SK-N-SH (cell line): ENCODE data around the gene KRCC1.
"Not testable (repeated sequence)": the region's sequence is repeated elsewhere in the genome, so short reads cannot be mapped to it uniquely, and the experiment has no call there.

Experiments used
- GATA2 ChIP-seq: sonication (generic); formaldehyde crosslinking; IDR thresholded peaks from 2 replicates; pipeline ENCODE4 v1.5.0; 2020; ENCODE audit warnings: mild to moderate bottlenecking, missing genetic modification reagents
- MXI1 ChIP-seq: IDR thresholded peaks from 2 replicates; pipeline ENCODE4 v1.6.1; 2012; ENCODE audit warnings: mild to moderate bottlenecking, low read depth, low read length, improper control_type of control experiment
- RXRA ChIP-seq: IDR thresholded peaks from 2 replicates; pipeline ENCODE4 v1.4.0; 2012; ENCODE audit warnings: low read depth, mild to moderate bottlenecking, borderline replicate concordance
- SMC3 ChIP-seq: IDR thresholded peaks from 2 replicates; pipeline ENCODE4 v1.6.1; 2012; ENCODE audit warnings: low read depth, low read length, improper control_type of control experiment
- TAF1 ChIP-seq: IDR thresholded peaks from 2 replicates; pipeline ENCODE4 v1.6.1; 2012; ENCODE audit warnings: low read depth, mild to moderate bottlenecking, low read length, moderate library complexity, borderline replicate concordance
- YY1 ChIP-seq: IDR thresholded peaks from 2 replicates; pipeline ENCODE4 v1.4.0; 2012; ENCODE audit warnings: low read depth, mild to moderate bottlenecking
- TF ChIP-seq, protein P1 (sequence below): fragments of 200-600 bp; sonication (generic); IDR thresholded peaks from 2 replicates; pipeline ENCODE4 v1.6.1; 2017; ENCODE audit warnings: antibody characterized with exemption, mild to moderate bottlenecking, moderate library complexity
- TF ChIP-seq, protein P2 (sequence below): IDR thresholded peaks from 2 replicates; pipeline ENCODE4 v1.4.0; 2012; ENCODE audit warnings: low read depth
- TF ChIP-seq, protein P3 (sequence below): IDR thresholded peaks from 2 replicates; pipeline ENCODE4 v1.6.1; 2012; ENCODE audit warnings: mild to moderate bottlenecking, low read depth, low read length, moderate library complexity

DNA sequence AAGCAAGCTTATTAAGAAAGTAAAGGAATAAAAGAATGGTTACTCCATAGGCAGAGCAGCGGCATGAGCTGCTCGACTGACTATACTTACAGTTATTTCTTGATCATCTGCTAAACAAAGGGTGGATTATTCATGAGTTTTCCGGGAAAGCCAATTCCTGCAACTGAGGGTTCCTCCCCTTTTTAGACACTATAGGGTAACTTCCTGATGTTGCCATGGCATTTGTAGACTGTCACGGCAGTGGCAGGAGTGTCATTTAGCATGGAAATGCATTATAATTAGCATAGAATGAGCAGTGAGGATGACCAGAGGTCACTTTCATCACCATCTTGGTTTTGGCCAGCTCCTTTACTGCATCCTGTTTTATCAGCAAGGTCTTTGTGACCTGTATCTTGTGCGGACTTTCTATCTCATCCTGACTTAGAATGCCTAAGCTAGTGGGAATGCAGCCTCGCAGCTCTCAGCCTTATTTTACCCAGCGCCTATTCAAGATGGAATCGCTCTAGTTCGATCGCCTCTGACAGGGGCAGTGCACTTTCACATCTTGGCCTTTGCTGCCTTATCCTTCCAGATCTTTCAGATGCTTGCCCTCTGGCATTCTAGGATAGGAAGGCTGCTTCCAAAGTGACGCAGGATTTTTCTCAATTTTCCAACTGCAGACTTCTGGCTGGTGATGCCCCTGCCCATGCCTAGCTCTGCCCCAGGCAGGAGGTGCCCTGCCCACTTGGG is 37.3 kb downstream of the KRCC1 start:
- TF ChIP-seq YY1; GATA2 (CRISPR knock-in tag); MXI1; SMC3; TAF1; RXRA: not testable (repeated sequence)
- TF ChIP-seq, protein P1, sequence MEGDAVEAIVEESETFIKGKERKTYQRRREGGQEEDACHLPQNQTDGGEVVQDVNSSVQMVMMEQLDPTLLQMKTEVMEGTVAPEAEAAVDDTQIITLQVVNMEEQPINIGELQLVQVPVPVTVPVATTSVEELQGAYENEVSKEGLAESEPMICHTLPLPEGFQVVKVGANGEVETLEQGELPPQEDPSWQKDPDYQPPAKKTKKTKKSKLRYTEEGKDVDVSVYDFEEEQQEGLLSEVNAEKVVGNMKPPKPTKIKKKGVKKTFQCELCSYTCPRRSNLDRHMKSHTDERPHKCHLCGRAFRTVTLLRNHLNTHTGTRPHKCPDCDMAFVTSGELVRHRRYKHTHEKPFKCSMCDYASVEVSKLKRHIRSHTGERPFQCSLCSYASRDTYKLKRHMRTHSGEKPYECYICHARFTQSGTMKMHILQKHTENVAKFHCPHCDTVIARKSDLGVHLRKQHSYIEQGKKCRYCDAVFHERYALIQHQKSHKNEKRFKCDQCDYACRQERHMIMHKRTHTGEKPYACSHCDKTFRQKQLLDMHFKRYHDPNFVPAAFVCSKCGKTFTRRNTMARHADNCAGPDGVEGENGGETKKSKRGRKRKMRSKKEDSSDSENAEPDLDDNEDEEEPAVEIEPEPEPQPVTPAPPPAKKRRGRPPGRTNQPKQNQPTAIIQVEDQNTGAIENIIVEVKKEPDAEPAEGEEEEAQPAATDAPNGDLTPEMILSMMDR: not testable (repeated sequence)
- TF ChIP-seq, protein P2, sequence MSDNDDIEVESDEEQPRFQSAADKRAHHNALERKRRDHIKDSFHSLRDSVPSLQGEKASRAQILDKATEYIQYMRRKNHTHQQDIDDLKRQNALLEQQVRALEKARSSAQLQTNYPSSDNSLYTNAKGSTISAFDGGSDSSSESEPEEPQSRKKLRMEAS: not testable (repeated sequence)
- TF ChIP-seq, protein P3, sequence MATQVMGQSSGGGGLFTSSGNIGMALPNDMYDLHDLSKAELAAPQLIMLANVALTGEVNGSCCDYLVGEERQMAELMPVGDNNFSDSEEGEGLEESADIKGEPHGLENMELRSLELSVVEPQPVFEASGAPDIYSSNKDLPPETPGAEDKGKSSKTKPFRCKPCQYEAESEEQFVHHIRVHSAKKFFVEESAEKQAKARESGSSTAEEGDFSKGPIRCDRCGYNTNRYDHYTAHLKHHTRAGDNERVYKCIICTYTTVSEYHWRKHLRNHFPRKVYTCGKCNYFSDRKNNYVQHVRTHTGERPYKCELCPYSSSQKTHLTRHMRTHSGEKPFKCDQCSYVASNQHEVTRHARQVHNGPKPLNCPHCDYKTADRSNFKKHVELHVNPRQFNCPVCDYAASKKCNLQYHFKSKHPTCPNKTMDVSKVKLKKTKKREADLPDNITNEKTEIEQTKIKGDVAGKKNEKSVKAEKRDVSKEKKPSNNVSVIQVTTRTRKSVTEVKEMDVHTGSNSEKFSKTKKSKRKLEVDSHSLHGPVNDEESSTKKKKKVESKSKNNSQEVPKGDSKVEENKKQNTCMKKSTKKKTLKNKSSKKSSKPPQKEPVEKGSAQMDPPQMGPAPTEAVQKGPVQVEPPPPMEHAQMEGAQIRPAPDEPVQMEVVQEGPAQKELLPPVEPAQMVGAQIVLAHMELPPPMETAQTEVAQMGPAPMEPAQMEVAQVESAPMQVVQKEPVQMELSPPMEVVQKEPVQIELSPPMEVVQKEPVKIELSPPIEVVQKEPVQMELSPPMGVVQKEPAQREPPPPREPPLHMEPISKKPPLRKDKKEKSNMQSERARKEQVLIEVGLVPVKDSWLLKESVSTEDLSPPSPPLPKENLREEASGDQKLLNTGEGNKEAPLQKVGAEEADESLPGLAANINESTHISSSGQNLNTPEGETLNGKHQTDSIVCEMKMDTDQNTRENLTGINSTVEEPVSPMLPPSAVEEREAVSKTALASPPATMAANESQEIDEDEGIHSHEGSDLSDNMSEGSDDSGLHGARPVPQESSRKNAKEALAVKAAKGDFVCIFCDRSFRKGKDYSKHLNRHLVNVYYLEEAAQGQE: not testable (repeated sequence)
